ENCODE data around the gene LIN28B. TPM values are rescaled to one million over a fixed set of nuclear protein-coding genes. Genes with fewer than 3 reads are reported as not detected.

The LIN28B gene
- total and polyA plus RNA-seq, 7 donors = not detected

- no peak overlapping the region for H3K4me3 ChIP-seq
- no peak for TF ChIP-seq POLR2A (IDR thresholded peaks at IDR 0.05)
- TF ChIP-seq EP300 (IDR thresholded peaks at IDR 0.05) = no peak
- TF ChIP-seq POLR2AphosphoS5 (IDR thresholded peaks at IDR 0.05) = no peak
- TF ChIP-seq CTCF (IDR thresholded peaks at IDR 0.05) = no peak
- H3K4me1 ChIP-seq = no peaks in the 10 kb centered on the region
- intact Hi-C loops (cut with DNase I) = no loop called here
- H3K27ac ChIP-seq = no peak overlapping the region
- H3K9me3 ChIP-seq = no peaks in the 10 kb centered on the region
- 60 to 62% methylated on average over 2 of the region's 2 CpGs for WGBS, 2 donors
- no peaks in the 10 kb centered on the region for H3K36me3 ChIP-seq
- no peak for DNase-seq
- H3K27me3 ChIP-seq = no peaks in the 10 kb centered on the region
Measured at GRCh38 chr6:104969108-104969507, 12.2 kb downstream of the LIN28B start.

- intact Hi-C loops (cut with DNase I) = no loop called here
- no peak overlapping the region for H3K27ac ChIP-seq
- WGBS, 2 donors = 70 to 73% methylated on average over 2 of the region's 2 CpGs
- H3K36me3 ChIP-seq = no peaks in the 10 kb centered on the region
- H3K4me1 ChIP-seq = no peaks in the 10 kb centered on the region
- no peak overlapping the region for H3K4me3 ChIP-seq
- no peak for TF ChIP-seq EP300 (IDR thresholded peaks at IDR 0.05)
- TF ChIP-seq POLR2AphosphoS5 (IDR thresholded peaks at IDR 0.05) = no peak
- no peak for TF ChIP-seq CTCF (IDR thresholded peaks at IDR 0.05)
- TF ChIP-seq POLR2A (IDR thresholded peaks at IDR 0.05) = no peak
- no peaks in the 10 kb centered on the region for H3K27me3 ChIP-seq
- H3K9me3 ChIP-seq = no peaks in the 10 kb centered on the region
- no peak for DNase-seq
Measured at GRCh38 chr6:104969785-104970581, 13.1 kb downstream of the LIN28B start.

- H3K27ac ChIP-seq = no peak overlapping the region
- intact Hi-C loops (cut with DNase I) = no loop called here
- H3K36me3 ChIP-seq = no peaks in the 10 kb centered on the region
- no peak overlapping the region for H3K4me3 ChIP-seq
- no peak for DNase-seq
- no peaks in the 10 kb centered on the region for H3K4me1 ChIP-seq
- 30 to 59% methylated on average over 3 of the region's 3 CpGs for WGBS, 2 donors
- H3K9me3 ChIP-seq = no peaks in the 10 kb centered on the region
- H3K27me3 ChIP-seq = no peaks in the 10 kb centered on the region
- TF ChIP-seq POLR2AphosphoS5 (IDR thresholded peaks at IDR 0.05) (no peak), EP300 (IDR thresholded peaks at IDR 0.05) (no peak), POLR2A (IDR thresholded peaks at IDR 0.05) (no peak), CTCF (IDR thresholded peaks at IDR 0.05) (no peak)
Measured at GRCh38 chr6:104973404-104973803, 16.5 kb downstream of the LIN28B start.

- no peaks in the 10 kb centered on the region for H3K9me3 ChIP-seq
- no peak overlapping the region for H3K4me3 ChIP-seq
- 83 to 89% methylated on average over 5 of the region's 5 CpGs for WGBS, 2 donors
- no peaks in the 10 kb centered on the region for H3K27me3 ChIP-seq
- no peak for TF ChIP-seq CTCF (IDR thresholded peaks at IDR 0.05)
- TF ChIP-seq POLR2A (IDR thresholded peaks at IDR 0.05) = no peak
- TF ChIP-seq EP300 (IDR thresholded peaks at IDR 0.05) = no peak
- no peak for TF ChIP-seq POLR2AphosphoS5 (IDR thresholded peaks at IDR 0.05)
- no peaks in the 10 kb centered on the region for H3K36me3 ChIP-seq
- no peak for DNase-seq
- no peaks in the 10 kb centered on the region for H3K4me1 ChIP-seq
- H3K27ac ChIP-seq = no peak overlapping the region
- intact Hi-C loops (cut with DNase I) = no loop called here
Measured at GRCh38 chr6:104983296-104983695, 26.4 kb downstream of the LIN28B start.

GRCh38 chr6:104983776-104984175 is 26.9 kb downstream of the LIN28B start:
- intact Hi-C loops (cut with DNase I) = no loop called here
- no peak overlapping the region for H3K27ac ChIP-seq
- WGBS, 2 donors = 78 to 85% methylated on average over 4 of the region's 4 CpGs
- H3K36me3 ChIP-seq = no peaks in the 10 kb centered on the region
- no peaks in the 10 kb centered on the region for H3K4me1 ChIP-seq
- DNase-seq = no peak
- TF ChIP-seq POLR2A (IDR thresholded peaks at IDR 0.05) (no peak), POLR2AphosphoS5 (IDR thresholded peaks at IDR 0.05) (no peak), CTCF (IDR thresholded peaks at IDR 0.05) (no peak), EP300 (IDR thresholded peaks at IDR 0.05) (no peak)
- no peaks in the 10 kb centered on the region for H3K9me3 ChIP-seq
- H3K27me3 ChIP-seq = no peaks in the 10 kb centered on the region
- H3K4me3 ChIP-seq = no peak overlapping the region
